ENCODE results near the gene BUB3. TPM values are rescaled to one million over a fixed set of nuclear protein-coding genes. Genes with fewer than 3 reads are reported as not detected.

BUB3 gene
- total RNA-seq, 1 donor from 2014 or later: 40.0 TPM

GRCh38 chr10:123140164-123140982, 13.8 kb upstream of the BUB3 start:
- DNase-seq: no peak
- intact Hi-C loops (cut with micrococcal nuclease): no loop called here
- ATAC-seq: no peak

GRCh38 chr10:123140983-123141390, 13.2 kb upstream of the BUB3 start:
- intact Hi-C loops (cut with micrococcal nuclease): no loop called here
- DNase-seq: no peak
- ATAC-seq: no peak

GRCh38 chr10:123141791-123142700, 12.2 kb upstream of the BUB3 start:
- DNase-seq (no peak), ATAC-seq (no peak)

GRCh38 chr10:123142701-123143161, 11.5 kb upstream of the BUB3 start:
- ATAC-seq (no peak), DNase-seq (no peak)
- intact Hi-C loops (cut with micrococcal nuclease): no loop called here

More at GRCh38 chr10:123141791-123142700, 12.2 kb upstream of the BUB3 start:
- intact Hi-C loops (cut with micrococcal nuclease): no loop called here

GRCh38 chr10:123143162-123143824, 10.9 kb upstream of the BUB3 start:
- DNase-seq: no peak
- intact Hi-C loops (cut with micrococcal nuclease): no loop called here
- no peak for ATAC-seq

- no peak for DNase-seq
- intact Hi-C loops (cut with micrococcal nuclease): no loop called here
- ATAC-seq: no peak
Measured at GRCh38 chr10:123143825-123144168, 10.4 kb upstream of the BUB3 start.

GRCh38 chr10:123144697-123145541, 9.3 kb upstream of the BUB3 start:
- no peak for ATAC-seq
- no peak for DNase-seq
- intact Hi-C loops (cut with micrococcal nuclease): no loop called here

- DNase-seq: no peak
- intact Hi-C loops (cut with micrococcal nuclease): no loop called here
Measured at GRCh38 chr10:123145542-123146012, 8.6 kb upstream of the BUB3 start.

GRCh38 chr10:123146013-123146893, 7.9 kb upstream of the BUB3 start:
- no peak for DNase-seq
- ATAC-seq: no peak
- intact Hi-C loops (cut with micrococcal nuclease): no loop called here

More at GRCh38 chr10:123145542-123146012, 8.6 kb upstream of the BUB3 start:
- no peak for ATAC-seq

- ATAC-seq (no peak), DNase-seq (no peak)
- intact Hi-C loops (cut with micrococcal nuclease): no loop called here
Measured at GRCh38 chr10:123146894-123147634, 7.1 kb upstream of the BUB3 start.

- intact Hi-C loops (cut with micrococcal nuclease): no loop called here
- DNase-seq (no peak), ATAC-seq (no peak)
Measured at GRCh38 chr10:123147635-123148413, 6.4 kb upstream of the BUB3 start, which contains the start of gene HMX2. HMX2 (plus strand) TSS chr10:123148136; CDS start chr10:123148379, 243 bp downstream.

- intact Hi-C loops (cut with micrococcal nuclease): no loop called here
- ATAC-seq: no peak
- no peak for DNase-seq
Measured at GRCh38 chr10:123148414-123149161, 5.6 kb upstream of the BUB3 start.

- ATAC-seq (no peak), DNase-seq (no peak)
- intact Hi-C loops (cut with micrococcal nuclease): no loop called here
Measured at GRCh38 chr10:123149162-123149567, 5.0 kb upstream of the BUB3 start.

GRCh38 chr10:123149568-123150270, 4.5 kb upstream of the BUB3 start:
- DNase-seq (peak; percentile 52), ATAC-seq (no peak)
- intact Hi-C loops (cut with micrococcal nuclease): no loop called here
